ENCODE measurements around the gene BMPER.

DNA sequence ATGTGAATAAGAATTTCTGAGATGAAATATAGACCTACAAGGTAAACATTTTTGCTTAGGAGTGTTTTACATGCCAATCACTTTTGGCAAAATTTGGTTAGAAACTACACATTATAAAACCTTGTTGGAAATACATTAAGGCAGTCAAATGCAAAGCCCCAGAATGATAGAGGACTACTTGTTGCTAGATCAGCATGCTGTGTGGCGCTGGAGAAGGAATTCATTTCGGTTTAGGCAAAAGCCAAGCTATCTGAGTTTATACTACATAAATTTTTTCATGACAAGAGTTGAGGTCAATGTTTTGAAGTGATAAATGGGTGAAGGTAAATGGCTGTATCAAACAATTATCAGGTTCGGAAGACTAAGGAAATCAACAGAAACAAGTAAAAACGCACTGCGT, 2.3 kb downstream of the BMPER start:
- TF ChIP-seq, protein P1, sequence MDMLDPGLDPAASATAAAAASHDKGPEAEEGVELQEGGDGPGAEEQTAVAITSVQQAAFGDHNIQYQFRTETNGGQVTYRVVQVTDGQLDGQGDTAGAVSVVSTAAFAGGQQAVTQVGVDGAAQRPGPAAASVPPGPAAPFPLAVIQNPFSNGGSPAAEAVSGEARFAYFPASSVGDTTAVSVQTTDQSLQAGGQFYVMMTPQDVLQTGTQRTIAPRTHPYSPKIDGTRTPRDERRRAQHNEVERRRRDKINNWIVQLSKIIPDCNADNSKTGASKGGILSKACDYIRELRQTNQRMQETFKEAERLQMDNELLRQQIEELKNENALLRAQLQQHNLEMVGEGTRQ (IDR thresholded peaks at IDR 0.05; ENCODE audit: borderline replicate concordance, low read depth, low read length), result no peak
- TF ChIP-seq, protein P2, sequence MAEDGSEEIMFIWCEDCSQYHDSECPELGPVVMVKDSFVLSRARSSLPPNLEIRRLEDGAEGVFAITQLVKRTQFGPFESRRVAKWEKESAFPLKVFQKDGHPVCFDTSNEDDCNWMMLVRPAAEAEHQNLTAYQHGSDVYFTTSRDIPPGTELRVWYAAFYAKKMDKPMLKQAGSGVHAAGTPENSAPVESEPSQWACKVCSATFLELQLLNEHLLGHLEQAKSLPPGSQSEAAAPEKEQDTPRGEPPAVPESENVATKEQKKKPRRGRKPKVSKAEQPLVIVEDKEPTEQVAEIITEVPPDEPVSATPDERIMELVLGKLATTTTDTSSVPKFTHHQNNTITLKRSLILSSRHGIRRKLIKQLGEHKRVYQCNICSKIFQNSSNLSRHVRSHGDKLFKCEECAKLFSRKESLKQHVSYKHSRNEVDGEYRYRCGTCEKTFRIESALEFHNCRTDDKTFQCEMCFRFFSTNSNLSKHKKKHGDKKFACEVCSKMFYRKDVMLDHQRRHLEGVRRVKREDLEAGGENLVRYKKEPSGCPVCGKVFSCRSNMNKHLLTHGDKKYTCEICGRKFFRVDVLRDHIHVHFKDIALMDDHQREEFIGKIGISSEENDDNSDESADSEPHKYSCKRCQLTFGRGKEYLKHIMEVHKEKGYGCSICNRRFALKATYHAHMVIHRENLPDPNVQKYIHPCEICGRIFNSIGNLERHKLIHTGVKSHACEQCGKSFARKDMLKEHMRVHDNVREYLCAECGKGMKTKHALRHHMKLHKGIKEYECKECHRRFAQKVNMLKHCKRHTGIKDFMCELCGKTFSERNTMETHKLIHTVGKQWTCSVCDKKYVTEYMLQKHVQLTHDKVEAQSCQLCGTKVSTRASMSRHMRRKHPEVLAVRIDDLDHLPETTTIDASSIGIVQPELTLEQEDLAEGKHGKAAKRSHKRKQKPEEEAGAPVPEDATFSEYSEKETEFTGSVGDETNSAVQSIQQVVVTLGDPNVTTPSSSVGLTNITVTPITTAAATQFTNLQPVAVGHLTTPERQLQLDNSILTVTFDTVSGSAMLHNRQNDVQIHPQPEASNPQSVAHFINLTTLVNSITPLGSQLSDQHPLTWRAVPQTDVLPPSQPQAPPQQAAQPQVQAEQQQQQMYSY (CRISPR knock-in tag; IDR thresholded peaks at IDR 0.05), result no peak
- no peak for TF ChIP-seq EP300 (IDR thresholded peaks at IDR 0.05; ENCODE audit: borderline replicate concordance in 1 of 2, control insufficient read depth in 1 of 2, low read depth in 2 of 2, low read length in 2 of 2)
- no peak for TF ChIP-seq HCFC1 (IDR thresholded peaks at IDR 0.05; ENCODE audit: low read length)
- no peak for TF ChIP-seq SUZ12 (IDR thresholded peaks at IDR 0.05; ENCODE audit: unreplicated experiment)
- TF ChIP-seq, protein P3, sequence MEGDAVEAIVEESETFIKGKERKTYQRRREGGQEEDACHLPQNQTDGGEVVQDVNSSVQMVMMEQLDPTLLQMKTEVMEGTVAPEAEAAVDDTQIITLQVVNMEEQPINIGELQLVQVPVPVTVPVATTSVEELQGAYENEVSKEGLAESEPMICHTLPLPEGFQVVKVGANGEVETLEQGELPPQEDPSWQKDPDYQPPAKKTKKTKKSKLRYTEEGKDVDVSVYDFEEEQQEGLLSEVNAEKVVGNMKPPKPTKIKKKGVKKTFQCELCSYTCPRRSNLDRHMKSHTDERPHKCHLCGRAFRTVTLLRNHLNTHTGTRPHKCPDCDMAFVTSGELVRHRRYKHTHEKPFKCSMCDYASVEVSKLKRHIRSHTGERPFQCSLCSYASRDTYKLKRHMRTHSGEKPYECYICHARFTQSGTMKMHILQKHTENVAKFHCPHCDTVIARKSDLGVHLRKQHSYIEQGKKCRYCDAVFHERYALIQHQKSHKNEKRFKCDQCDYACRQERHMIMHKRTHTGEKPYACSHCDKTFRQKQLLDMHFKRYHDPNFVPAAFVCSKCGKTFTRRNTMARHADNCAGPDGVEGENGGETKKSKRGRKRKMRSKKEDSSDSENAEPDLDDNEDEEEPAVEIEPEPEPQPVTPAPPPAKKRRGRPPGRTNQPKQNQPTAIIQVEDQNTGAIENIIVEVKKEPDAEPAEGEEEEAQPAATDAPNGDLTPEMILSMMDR (IDR thresholded peaks at IDR 0.05 in 2 of 3, conservative IDR thresholded peaks at IDR 0.05 in 1 of 3; ENCODE audit: control insufficient read depth in 2 of 3, extremely low read depth in 1 of 3, insufficient read depth in 1 of 3, low read depth in 3 of 3, low read length in 3 of 3), result no peak
- no peak for TF ChIP-seq ZNF622 (IDR thresholded peaks at IDR 0.05)
- no peak for TF ChIP-seq EGR1 (IDR thresholded peaks at IDR 0.05; ENCODE audit: borderline replicate concordance in 1 of 2, low read depth in 2 of 2, low read length in 2 of 2)
- no peak for TF ChIP-seq SIN3A (IDR thresholded peaks at IDR 0.05; ENCODE audit: low read depth, low read length)
- no peak for TF ChIP-seq POLR2A (IDR thresholded peaks at IDR 0.05; ENCODE audit: low read depth, low read length)
